ENCODE results near the gene SLC25A45. TPM values are rescaled to one million over a fixed set of nuclear protein-coding genes. Genes with fewer than 3 reads are reported as not detected.

SLC25A45 gene
- total RNA-seq, 1 donor from 2014 or later, result 10.8 TPM

DNA sequence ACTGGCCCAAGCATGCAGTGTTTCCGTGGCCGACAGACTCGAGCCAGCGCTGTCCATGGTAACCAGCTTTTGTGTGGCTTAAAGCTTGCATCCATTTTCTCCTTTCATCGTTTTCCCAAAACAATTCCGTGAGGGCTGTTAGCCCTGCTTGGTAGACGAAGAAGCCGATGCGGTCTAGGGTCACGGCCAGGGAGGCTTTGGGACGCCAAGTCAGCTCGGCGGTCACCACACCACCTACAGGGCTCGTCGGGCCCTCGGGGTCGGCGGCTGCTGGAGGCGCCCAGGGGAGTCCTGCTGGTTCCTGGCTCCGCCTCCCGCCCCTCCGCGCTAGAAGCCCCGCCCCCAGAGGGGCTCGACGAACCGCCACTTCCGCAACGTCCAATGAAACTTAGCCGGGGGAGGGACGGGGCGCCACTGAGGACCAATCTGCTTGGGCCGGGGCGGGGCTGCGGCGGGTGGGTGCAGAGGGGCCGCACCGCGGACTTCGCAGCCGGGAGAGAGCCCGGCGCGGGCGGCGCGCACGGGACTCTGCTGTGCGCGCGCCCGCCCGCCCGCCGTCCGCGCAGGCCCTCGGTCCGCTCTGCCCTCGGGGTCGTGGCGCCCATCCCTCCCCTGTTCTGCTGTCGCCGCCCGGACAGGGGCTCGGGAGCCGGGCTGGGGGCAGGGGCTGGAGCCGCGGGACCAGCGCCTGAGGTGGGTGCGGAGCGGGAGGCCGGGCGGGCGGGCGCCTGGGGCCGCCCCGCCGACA is 28.0 kb downstream of the SLC25A45 start, which contains the start of gene TIGD3:
Gene TIGD3, plus strand, starts transcription at position 487 of the 748 bp plus-strand sequence. CDS start 1,058 bp downstream, outside the sequence.
- peaks cover 11% of the 10 kb centered on the region for H3K36me3 Mint-ChIP-seq (ENCODE audit: unreplicated experiment)
- peak within 1 kb of the TSS; percentile 83 for H3K27ac Mint-ChIP-seq (ENCODE audit: unreplicated experiment)
- H3K4me3 Mint-ChIP-seq (ENCODE audit: unreplicated experiment), result peak within 1 kb of the TSS; percentile 78
- no peak for TF ChIP-seq CTCF (IDR thresholded peaks at IDR 0.05)
- H3K27me3 Mint-ChIP-seq (ENCODE audit: unreplicated experiment), result peaks cover 7% of the 10 kb centered on the region
- H3K4me1 Mint-ChIP-seq (ENCODE audit: unreplicated experiment), result peaks cover 15% of the 10 kb centered on the region
- DNase-seq (ENCODE audit: extremely low spot score, unreplicated experiment), result peak; percentile 99
- H3K9me3 Mint-ChIP-seq (ENCODE audit: unreplicated experiment), result no peaks in the 10 kb centered on the region

GRCh38 chr11:65353900-65354264 is 28.6 kb downstream of the SLC25A45 start:
- no peak for DNase-seq (ENCODE audit: extremely low spot score, unreplicated experiment)
- peaks cover 15% of the 10 kb centered on the region for H3K36me3 Mint-ChIP-seq (ENCODE audit: unreplicated experiment)
- H3K4me3 Mint-ChIP-seq (ENCODE audit: unreplicated experiment), result peak overlapping the region; percentile 78
- no peak for TF ChIP-seq CTCF (IDR thresholded peaks at IDR 0.05)
- peak overlapping the region; percentile 83 for H3K27ac Mint-ChIP-seq (ENCODE audit: unreplicated experiment)
- H3K27me3 Mint-ChIP-seq (ENCODE audit: unreplicated experiment), result peaks cover 7% of the 10 kb centered on the region
- no peaks in the 10 kb centered on the region for H3K9me3 Mint-ChIP-seq (ENCODE audit: unreplicated experiment)
- peaks cover 15% of the 10 kb centered on the region for H3K4me1 Mint-ChIP-seq (ENCODE audit: unreplicated experiment)

GRCh38 chr11:65353376-65353775 is 29.1 kb downstream of the SLC25A45 start:
- H3K27me3 Mint-ChIP-seq (ENCODE audit: unreplicated experiment), result peaks cover 7% of the 10 kb centered on the region
- peak overlapping the region; percentile 78 for H3K4me3 Mint-ChIP-seq (ENCODE audit: unreplicated experiment)
- peaks cover 15% of the 10 kb centered on the region for H3K4me1 Mint-ChIP-seq (ENCODE audit: unreplicated experiment)
- H3K36me3 Mint-ChIP-seq (ENCODE audit: unreplicated experiment), result peaks cover 20% of the 10 kb centered on the region
- TF ChIP-seq CTCF (IDR thresholded peaks at IDR 0.05), result no peak
- H3K9me3 Mint-ChIP-seq (ENCODE audit: unreplicated experiment), result no peaks in the 10 kb centered on the region
- peak overlapping the region; percentile 83 for H3K27ac Mint-ChIP-seq (ENCODE audit: unreplicated experiment)
- DNase-seq (ENCODE audit: extremely low spot score, unreplicated experiment), result no peak

DNA sequence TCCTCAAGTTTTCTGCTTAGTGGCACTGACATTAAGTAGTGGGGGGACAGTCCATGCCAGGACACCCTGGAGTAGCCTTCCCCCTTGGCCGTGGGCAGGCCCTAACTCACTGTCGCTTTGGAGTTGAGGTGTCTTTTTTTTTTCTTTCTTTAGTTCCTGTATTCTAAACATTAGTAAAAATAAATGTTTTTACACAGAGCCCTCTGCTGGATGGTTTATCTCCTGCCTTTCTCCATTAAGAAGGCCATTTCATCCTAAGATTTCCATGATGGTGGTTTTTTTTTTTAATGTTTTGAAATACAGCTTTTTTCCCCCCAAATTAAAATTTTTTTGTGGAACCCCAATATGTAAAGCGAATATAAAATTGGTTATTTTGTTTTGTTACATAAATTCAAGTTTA is 29.7 kb downstream of the SLC25A45 start:
- Mint-ChIP-seq H3K4me1 (ENCODE audit: unreplicated experiment) (peaks cover 15% of the 10 kb centered on the region), H3K27ac (ENCODE audit: unreplicated experiment) (no peak overlapping the region), H3K9me3 (ENCODE audit: unreplicated experiment) (no peaks in the 10 kb centered on the region), H3K36me3 (ENCODE audit: unreplicated experiment) (peaks cover 20% of the 10 kb centered on the region), H3K4me3 (ENCODE audit: unreplicated experiment) (no peak overlapping the region), H3K27me3 (ENCODE audit: unreplicated experiment) (peaks cover 2% of the 10 kb centered on the region)
- TF ChIP-seq CTCF (IDR thresholded peaks at IDR 0.05), result peak; percentile 51
- no peak for DNase-seq (ENCODE audit: extremely low spot score, unreplicated experiment)

DNA sequence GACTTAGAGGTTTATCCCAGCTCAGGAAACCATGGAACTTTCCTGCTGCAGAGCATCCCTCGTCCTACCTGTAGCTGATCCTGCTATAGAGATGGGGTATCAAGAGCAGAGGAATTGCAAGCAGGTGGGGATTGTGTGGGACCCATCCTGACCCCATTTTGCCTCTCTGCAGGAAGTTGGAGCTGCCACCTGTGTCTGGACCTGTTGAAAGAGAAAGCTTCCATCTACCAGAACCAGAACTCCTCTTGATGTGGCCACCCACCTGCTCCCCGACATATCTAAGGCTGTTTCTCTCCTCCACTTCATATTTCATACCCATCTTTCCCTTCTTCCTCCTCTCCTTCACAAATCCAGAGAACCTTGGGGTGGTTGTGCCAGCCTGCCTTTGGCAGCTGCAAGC is 30.9 kb downstream of the SLC25A45 start:
- Mint-ChIP-seq H3K4me1 (ENCODE audit: unreplicated experiment) (peaks cover 15% of the 10 kb centered on the region), H3K27ac (ENCODE audit: unreplicated experiment) (no peak overlapping the region), H3K4me3 (ENCODE audit: unreplicated experiment) (no peak overlapping the region), H3K36me3 (ENCODE audit: unreplicated experiment) (peaks cover 23% of the 10 kb centered on the region), H3K9me3 (ENCODE audit: unreplicated experiment) (no peaks in the 10 kb centered on the region), H3K27me3 (ENCODE audit: unreplicated experiment) (no peaks in the 10 kb centered on the region)
- no peak for TF ChIP-seq CTCF (IDR thresholded peaks at IDR 0.05)
- DNase-seq (ENCODE audit: extremely low spot score, unreplicated experiment), result no peak
